ENCODE results near the gene DCT.
A peak's percentile ranks its signal among the peaks of the same experiment; 100 is the strongest.

Gene DCT

DNA sequence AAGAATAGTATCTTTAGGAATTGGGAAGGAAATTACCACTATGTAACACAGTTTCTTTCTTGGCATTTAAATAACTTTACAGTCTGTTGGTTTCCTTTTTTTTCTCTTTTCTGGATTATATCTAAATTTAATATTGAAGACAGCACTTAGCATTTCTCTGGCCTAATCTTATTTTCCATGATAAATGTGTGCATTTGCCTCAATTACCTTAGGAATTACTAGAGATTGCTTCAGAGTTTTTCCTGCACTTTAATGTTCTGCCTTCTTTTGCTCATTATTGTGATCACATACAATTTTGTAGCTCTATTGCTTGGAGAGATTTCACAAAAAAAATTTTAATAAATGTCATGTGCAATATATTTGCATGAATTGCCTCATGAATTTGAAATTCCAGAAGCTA is 25.1 kb downstream of the DCT start:
- no peak for DNase-seq (ENCODE audit: low read depth)

DNA sequence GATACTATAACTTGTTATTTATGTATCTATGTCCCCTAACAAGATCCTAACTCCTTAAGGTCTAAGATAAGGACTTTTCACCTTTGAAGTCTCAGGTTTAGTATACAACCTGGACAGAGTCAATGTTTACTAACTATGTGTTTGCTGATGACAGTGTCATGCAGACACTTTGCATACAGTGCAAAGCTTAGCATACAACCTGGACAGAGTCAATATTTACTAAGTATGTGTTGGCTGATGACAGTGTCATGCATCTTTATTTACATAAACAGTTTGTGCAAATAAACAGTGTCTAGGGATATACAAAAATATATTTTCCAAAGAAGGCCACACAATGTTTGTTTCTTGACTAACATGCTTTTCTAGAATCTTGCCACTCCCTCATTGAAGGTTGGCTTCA is 34.7 kb downstream of the DCT start:
- no peak for DNase-seq (ENCODE audit: low read depth)

DNA sequence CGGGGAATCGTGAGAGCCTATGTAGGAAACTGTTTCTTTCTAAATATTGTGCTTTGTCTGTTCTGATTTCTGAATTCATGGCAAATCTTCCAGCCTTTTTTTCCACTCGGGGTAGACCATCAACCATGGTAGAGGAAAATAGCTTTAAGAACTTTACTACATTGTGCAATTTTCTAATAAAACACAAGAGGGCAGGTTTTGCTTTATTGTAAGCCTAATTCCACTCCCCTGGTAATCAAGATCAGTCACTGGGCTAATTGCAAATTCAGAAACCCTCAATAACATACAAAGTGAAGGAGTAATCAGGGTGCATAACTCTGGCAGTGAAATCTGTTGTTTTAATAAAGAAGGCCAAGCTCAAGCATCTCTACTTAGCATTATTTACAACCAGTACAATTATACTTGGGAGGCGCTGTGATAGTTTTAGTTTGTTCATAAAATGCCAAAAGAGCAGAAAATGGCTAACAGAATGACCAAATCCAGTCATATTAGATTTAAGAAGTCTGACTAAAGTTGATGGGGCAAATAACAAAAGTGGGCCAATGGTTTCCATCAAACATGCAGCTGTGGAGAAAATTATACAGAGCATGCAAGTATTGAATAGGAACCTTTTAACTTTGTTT is 43.8 kb downstream of the DCT start:
- peak; percentile 69 for DNase-seq (ENCODE audit: low read depth)

DNA sequence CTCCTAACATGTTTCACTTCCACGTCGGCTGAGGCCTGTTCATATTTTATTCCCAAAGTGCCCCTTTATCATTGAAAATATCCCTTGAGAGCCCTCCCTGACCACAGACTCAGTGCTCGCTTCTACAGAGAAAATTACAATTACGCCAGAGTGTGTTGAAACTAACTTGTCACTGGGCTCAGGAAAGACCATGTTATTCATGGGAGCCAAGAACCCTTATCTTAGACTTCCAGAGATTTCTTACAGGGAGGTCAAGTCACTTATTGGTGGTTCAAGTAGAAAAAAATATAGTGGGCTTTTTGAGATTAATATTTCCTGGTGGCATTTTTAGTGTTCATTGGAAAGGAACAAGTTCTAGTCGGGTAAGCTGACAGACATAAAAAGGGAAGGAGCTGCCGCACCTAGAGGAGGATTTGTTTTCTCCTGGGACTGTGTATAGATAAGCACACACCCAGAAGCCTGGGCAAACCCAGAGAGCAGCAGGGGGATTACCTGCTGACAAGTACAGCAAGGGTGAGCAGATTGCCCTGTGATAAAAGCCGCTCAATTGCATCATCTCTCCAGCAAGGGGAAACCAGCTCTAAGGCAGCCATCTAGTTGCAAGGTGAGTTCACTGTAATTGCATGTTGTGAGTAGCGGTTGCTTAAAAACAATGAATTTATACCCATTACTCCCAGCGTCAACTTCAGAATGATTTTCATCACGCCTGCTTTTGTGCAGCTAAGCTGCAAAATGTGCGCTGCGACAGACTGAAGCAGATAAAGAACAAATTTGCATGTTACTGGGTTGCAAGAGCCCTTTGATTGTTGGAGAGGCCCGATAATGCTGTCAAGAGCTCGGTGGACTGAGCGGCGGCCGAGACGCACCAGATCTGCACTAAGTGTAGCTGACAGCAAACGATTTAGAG is 46.2 kb downstream of the DCT start:
- DNase-seq (ENCODE audit: low read depth) = no peak

DNA sequence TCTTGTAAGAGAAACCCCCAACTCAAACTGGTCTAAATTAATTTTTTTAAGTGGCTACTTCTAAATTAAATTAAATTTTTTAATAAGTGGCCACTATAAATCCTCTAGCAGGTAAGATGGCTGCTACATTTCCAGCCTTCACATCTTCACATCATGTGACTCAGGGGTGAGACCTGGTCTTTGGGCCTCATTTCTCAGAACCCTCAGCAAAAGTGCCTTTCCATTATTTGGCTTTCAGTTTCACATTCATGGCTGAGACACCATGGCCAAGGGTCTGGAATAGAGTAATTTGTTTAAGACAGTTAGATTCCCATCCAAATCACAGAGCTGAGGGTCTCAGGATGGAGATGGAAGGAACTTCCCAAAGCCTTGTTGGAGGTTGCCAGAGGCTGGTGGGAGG is 47.5 kb downstream of the DCT start:
- DNase-seq (ENCODE audit: low read depth) = no peak

DNA sequence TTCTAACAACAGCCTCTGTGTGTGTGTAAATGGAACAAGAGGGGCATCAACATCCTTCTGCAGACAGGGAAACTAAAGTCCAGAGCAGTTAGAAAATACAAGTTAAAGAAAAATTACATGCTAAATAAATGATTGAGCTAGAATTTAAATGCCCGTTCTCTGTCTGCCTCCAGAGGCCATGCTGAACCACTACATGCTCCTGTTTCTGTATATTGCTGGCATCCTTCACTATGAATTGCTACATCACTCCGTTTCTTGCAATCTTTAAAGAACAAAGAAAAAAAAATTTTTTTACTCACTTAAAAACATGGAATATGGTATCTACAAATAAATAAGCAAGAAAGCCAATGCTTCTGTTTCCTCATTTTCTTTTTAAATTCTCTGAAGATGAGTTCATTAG is 47.9 kb downstream of the DCT start:
- DNase-seq (ENCODE audit: low read depth) = peak; percentile 13

DNA sequence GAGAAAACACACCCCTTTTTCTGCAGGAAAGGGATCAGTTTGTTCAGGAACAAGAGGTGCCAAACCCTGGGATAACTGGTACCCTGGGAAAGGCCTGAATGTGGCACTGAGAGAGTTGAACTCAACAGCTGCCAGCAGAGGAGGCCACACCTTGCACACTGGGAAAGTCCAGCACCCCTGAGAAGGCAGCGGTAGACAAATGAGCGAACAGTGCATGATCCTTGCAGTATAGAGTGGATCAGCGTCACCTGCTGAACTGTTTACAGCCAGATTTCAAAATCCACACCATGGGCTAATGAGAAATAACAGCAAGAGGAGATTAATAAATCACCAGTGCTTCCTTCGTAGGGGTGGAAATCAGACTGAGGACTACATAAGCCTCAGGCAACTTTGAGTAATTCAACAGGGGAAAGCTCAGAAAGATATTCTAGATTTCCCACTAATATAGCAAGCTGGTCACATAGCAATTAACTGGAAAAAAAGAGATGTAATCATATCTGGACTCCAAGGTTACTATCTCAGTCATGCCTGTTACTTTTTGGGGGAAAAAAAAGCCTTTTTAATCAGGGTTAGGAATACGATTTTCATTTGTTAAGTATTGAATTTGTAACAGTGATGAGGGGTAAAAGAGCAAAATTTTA is 52.0 kb downstream of the DCT start:
- no peak for DNase-seq (ENCODE audit: low read depth)

DNA sequence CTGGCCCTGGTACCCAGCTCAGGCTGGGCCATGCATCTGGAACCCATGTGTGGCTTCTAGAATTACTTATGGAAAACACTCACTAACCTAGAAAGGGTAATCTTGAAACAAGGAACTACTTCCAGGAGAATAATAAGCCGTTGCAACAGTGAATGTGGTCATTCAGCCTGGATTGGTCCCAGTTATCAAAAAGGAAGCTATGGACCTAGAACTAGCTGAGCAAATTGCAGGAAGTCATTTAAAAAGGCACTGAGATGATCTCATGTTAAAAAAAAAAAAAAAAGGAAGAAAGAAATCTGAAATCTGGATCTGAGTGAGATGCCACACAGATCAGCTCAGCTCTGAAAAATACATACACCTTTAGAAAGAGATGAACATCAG is 59.6 kb downstream of the DCT start:
- DNase-seq (ENCODE audit: low read depth) = no peak

DNA sequence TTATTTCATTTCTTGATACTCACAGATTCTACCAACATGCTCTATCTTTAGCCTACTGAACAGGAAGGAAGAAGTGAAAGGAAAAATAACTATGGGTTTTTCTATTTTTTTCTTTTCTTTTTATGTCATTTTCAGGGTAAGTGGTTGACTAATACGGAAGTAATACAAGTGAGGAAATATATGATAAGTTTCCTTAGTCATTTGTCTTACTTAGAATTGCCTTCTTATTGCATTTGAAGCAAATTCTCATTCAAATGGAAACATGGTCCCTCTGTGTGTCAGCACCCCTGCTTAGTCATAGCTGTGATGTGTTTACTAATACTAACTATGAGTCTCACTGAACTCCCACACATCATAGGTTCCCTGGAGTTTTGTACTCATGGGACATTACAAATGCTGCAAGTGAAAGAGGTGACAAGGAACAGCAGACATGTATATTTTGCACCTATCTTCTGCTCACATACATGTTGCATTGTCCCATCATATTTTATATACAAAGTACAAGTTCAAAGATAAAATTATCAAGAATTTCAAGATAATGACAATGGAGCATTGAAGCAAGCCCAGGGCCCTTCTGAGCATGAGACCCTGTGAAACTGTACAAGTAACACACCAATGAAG is 60.1 kb downstream of the DCT start:
- peak; percentile 75 for DNase-seq (ENCODE audit: low read depth)

DNA sequence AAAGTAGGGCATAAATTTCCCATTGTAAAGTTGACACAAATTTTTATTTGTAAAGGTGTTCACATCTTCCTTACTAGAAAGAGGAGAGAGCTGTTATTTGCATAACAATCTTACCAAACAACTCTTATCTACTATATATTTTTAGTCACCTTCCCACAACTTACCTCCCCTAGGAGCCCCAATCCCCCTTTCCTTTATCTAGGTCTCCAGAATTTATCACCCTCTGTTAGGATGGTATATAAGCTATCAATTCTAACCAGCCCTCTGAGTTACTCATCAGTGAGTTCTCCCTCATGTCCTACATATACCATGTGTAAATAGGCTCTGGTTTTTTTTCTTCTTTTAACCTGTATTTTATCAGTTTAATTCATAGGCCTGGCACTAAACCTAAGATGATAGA is 62.2 kb downstream of the DCT start:
- no peak for DNase-seq (ENCODE audit: low read depth)

DNA sequence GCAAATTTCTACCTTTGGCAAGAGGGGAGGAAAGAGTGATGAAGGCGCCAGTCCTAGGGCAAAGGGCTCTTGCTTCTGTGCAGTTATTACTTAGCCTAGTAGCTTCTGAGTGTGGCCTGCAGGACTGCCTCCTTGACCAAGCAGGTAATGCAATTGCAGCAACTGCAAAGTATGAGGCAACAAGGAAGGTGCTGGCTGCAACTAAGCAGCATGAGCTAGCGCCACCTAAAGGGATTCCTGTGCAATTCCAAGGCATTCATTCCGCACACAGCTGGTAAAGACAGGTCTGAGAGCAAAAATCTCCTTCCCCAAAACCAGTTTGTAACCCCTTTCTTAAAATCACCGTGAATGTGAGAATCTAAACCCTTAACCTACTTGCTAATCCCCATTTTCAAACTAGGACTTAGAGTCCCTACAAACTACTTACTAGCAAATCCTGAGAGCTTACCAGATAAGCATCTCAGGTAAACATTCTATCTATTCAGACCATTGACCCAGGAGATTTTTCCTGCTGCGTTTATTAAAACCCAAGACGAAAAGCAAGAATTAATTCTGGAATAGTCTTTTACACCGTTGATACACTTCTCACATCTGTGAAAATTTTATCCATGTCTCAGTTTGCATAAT is 62.9 kb downstream of the DCT start:
- peak; percentile 44 for DNase-seq (ENCODE audit: low read depth)

DNA sequence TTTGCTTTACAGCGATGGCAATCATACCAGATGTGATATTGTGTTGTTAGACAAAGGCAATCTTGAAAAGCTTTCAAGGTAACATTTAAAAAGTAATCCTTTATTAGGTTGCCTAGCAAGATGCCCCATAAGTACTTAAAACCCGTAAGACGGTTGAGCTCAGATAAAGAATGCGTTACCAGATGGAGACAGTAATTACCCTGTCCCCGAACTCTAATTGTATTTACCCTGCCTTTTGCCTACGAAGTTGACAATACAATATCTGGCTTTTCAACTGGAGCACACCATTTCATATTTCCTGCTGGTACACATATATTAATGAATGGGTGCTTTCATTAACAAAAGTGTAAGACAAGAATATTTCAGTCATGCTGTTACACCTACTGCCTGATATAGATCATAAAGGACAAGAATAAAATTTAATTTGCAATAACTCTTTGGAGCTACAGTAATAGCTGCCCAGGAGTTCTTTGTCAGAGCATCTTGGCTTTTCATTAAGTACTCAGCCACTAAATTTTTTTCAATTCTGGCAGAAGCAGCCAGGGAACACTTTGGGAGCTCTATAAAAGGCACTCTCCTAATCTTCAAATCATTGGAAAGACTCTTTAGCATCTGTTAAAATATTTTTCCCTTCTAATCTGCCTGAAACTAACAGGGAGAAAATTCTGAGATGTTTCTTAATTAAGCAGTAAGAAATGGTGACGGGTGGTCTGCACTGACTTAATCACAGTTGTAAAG is 63.8 kb downstream of the DCT start:
- DNase-seq (ENCODE audit: low read depth) = no peak

DNA sequence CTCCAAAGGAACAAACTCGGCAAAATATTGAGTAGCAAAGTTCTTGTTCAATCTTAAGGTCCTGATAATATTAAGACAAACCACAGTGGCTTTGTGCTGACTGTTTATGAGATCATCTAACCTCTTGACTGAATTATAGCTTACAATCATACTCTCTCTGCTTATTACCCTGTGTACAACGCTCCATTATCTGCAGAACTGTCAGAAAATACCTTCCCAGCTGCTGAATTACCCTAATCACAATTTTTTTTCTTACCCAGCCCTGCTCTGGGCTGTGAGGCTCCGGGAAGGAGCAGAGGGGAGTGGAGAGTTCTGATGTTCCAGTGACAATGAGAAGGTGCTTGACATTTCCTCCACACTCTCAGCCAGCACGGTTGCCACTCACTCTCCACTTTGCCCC is 64.8 kb downstream of the DCT start:
- DNase-seq (ENCODE audit: low read depth) = no peak

DNA sequence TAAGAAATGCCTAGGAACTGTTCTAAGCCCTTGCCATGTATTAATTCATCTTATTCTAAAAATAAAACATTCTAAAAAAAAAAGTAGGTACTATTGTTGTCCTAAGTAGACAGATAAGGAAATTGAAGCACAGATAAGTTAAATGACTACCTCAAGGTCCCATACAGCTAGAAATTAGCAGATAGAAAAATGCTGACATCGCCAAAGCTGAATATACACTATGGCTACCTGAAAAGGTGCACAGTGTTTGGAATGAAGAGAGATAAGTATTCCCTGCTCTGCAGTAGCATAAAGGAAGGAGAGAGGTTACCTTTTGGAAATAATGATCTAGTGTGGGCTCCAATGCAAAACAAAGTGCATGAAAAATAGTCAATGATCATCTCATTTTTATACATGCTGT is 65.3 kb downstream of the DCT start:
- no peak for DNase-seq (ENCODE audit: low read depth)

DNA sequence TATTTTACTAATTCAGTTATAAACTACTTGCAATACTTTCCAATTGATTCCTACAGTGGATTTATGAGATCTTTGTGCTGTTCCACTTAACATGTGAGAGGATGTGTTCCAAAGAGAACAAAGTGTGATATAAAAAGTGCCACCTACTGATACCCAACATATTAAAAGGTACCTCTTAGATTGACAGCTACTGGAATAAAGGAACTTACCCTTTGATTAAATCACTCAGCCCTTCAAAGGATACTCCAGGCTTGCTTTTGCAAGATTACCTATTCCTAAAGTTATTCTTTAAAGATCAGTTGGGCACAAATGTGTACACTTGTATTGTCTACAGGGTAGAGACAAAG is 65.9 kb downstream of the DCT start:
- no peak for DNase-seq (ENCODE audit: low read depth)

DNA sequence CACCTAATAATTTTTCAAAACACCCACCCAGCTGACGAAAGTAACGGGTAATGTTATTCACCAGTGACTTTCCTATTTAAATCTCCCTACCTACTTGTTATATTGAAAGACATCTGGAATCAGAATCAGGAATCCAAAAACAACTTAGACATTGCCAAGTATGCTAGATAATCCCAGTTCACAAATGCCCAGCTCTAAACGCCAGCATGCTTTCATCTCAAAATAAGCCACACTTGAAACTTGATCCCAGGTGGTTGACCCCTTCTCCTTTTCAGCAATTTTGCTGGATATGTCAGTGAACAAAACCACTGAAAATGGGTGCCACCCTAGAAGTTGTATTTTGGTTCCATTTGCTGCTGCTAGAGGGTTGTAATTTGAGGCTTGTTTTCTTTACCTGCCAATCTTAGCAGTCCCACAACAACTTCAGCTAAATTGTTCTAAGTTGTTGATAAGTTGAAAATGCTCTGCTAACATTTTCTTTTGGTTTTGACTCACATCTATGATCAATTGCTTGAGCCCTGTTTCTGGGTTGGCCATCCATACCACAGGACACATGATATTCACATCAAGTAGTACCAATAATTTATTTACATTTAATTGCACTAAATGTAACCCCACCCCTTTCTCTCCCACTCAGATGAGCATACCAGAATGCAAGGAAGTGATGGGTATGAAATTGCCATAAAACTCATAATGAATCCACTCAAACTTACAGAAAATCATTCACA is 66.4 kb downstream of the DCT start:
- no peak for DNase-seq (ENCODE audit: low read depth)

DNA sequence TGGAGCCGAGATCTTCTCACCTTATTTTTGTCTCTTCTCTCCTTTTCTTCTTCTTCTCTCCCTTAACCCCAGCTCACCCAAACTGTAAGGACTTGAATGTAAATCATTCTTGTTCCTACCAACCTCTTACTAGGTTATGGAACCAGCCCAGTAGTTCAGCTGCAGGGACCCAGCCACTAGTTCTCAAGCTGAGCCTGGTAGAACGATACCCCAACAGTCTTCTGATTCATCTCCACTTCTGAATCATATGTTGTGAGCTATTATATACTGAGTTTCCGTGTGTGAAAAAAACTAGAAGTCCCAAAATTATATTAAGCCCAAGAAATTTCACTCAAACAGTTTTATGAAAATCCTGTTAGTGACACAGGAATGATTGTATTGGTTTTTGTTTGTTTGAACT is 67.7 kb downstream of the DCT start:
- no peak for DNase-seq (ENCODE audit: low read depth)

DNA sequence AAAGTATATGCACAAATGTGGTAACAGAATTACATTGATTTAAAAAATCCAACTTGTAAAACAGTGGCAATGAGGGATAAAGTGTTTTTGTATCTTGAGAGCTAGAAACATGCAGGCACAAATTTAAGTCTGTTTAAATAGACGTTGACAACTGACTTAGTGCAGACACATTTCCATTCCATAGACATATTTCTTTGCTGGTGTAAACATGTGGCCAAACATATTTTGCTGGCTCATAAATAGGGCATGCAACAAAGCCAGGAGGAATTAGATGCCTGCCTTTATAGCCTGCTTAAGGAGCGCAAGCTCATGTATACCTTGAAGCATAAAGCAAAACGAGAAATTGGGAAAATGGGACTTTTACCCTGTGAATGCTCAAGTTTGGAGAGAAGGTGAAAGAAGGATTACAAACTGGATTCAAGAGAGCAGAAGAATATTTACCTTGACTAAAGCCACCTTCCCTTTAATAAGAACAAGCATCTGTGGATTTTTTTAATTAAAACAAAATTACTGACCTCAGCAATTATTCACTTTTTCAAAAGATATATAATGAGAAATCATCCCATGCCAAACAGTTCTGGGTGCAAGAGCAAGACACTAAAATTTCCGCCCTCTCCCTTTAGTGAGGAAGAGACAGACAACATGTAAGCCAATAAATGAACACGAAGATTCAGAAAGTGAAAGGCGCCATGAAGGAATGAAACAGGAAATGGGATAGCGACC is 71.0 kb downstream of the DCT start:
- DNase-seq (ENCODE audit: low read depth) = no peak

DNA sequence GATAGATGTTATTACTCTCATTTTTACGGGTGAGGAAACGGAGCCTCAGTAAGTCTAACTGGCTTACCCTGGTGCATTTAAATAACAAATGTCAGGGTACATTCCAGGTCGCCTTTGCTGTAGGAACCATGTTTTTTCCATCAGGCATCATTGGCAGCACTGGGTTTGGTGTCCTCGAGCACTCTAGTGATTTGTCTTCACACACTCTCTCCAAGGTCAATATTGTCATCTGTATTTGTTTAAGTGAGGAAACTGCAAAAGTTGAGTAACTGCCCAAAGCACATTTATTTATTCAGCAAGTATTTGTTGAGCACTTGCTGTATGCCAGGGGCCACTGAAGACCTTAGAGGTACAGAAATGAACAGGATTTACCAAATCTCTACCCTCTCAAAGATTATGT is 78.6 kb downstream of the DCT start:
- DNase-seq (ENCODE audit: low read depth) = no peak

DNA sequence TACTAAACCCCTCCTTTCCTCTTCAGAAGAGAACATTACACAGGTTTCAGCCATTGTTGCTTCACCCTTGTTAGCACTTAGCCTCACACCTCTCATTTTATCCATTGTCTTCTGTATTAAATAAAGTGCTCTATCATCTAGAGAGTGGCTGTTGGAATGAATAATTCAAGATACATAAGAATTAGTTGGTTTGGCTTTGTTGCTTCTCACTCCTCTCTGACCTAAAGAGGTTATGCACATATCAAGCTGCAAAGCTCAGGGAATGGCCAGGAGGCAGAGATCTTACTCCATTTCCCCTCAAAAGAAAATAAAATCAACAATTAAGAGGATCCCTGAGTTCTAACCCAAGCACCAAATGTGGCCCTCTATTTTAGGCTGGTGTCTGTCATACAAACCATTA is 79.7 kb downstream of the DCT start:
- DNase-seq (ENCODE audit: low read depth) = no peak

Data from ELR (cell line).